Keratinocyte (primary cell): ENCODE data around the gene TCEAL3. TPM values are rescaled to one million over a fixed set of nuclear protein-coding genes. Genes with fewer than 3 reads are reported as not detected.

ENCODE experiments used
- DNase-seq: peaks from one replicate; pipeline ENCODE4 v3.0.0-alpha.2; 2011; ENCODE audit warnings: low read depth, missing footprints, low spot score
- FAIRE-seq: peaks from 2 replicates; lab custom pipeline; 2011; peaks lifted over from hg19 to GRCh38; lab: Jason Lieb, UNC
- H2AFZ ChIP-seq: 2 replicates; pipeline ENCODE4 v1.6.0; 2012; ENCODE audit warnings: low read length, control low read depth, inconsistent platforms; ENCODE audit not compliant: control insufficient read depth
- H3K27ac ChIP-seq: 2 replicates; pipeline ENCODE4 v1.5.1; 2011; ENCODE audit warnings: low read length; ENCODE audit not compliant: control insufficient read depth, insufficient read depth
- H3K27me3 ChIP-seq: 3 replicates; pipeline ENCODE4 v1.6.0; 2011; ENCODE audit warnings: low read length; ENCODE audit not compliant: control insufficient read depth, insufficient read depth; ENCODE audit errors: extremely low read depth
- H3K36me3 ChIP-seq, 2 experiments: 2 replicates in 1 of 2; 3 replicates in 1 of 2; pipeline ENCODE4 v1.5.1; 2011; ENCODE audit warnings: low read length in 2 of 2, mild to moderate bottlenecking in 1 of 2; ENCODE audit not compliant: control insufficient read depth in 2 of 2, insufficient read depth in 2 of 2; ENCODE audit errors: extremely low read depth in 1 of 2
- H3K4me1 ChIP-seq: 3 replicates; pipeline ENCODE4 v1.5.1; 2011; ENCODE audit warnings: low read length; ENCODE audit not compliant: control insufficient read depth, insufficient read depth; ENCODE audit errors: extremely low read depth
- H3K4me2 ChIP-seq: 3 replicates; pipeline ENCODE4 v1.6.0; 2011; ENCODE audit warnings: low read depth, low read length; ENCODE audit not compliant: control insufficient read depth, insufficient read depth; ENCODE audit errors: extremely low read depth
- H3K4me3 ChIP-seq, 3 experiments: fragments of 200-600 bp in 1 of 3; sonication (generic) in 1 of 3; 2 replicates in 2 of 3; 3 replicates in 1 of 3; pipeline ENCODE4 v1.5.1; 2011 to 2016; ENCODE audit warnings: low read length in 3 of 3, mild to moderate bottlenecking in 3 of 3, control low read depth in 2 of 3, inconsistent platforms in 1 of 3, low read depth in 1 of 3, mixed read lengths in 1 of 3, mixed run types in 1 of 3, moderate library complexity in 1 of 3; ENCODE audit not compliant: control insufficient read depth in 2 of 3, insufficient read depth in 2 of 3; ENCODE audit errors: extremely low read depth in 1 of 3
- H3K79me2 ChIP-seq: 2 replicates; pipeline ENCODE4 v1.6.0; 2012; ENCODE audit warnings: low read length; ENCODE audit not compliant: control insufficient read depth, insufficient read depth
- H3K9ac ChIP-seq: 3 replicates; pipeline ENCODE4 v1.6.0; 2011; ENCODE audit warnings: low read length; ENCODE audit not compliant: control insufficient read depth, insufficient read depth; ENCODE audit errors: extremely low read depth
- H3K9me1 ChIP-seq: 3 replicates; pipeline ENCODE4 v1.6.0; 2011; ENCODE audit warnings: low read length; ENCODE audit not compliant: control insufficient read depth, insufficient read depth; ENCODE audit errors: extremely low read depth
- H3K9me3 ChIP-seq: 2 replicates; pipeline ENCODE4 v1.5.1; 2012; ENCODE audit warnings: low read depth, low read length; ENCODE audit not compliant: control insufficient read depth
- H4K20me1 ChIP-seq: 3 replicates; pipeline ENCODE4 v1.6.0; 2011; ENCODE audit warnings: low read length; ENCODE audit not compliant: control insufficient read depth, insufficient read depth; ENCODE audit errors: extremely low read depth
- CTCF ChIP-seq, 3 experiments: IDR thresholded peaks in 1 of 3; conservative IDR thresholded peaks in 1 of 3; optimal IDR thresholded peaks in 1 of 3; 2 replicates in 2 of 3; 3 replicates in 1 of 3; pipeline versions ENCODE3 to v1.5.1; 2011; ENCODE audit warnings: low read length in 3 of 3, mild to moderate bottlenecking in 3 of 3, moderate library complexity in 2 of 3, control low read depth in 1 of 3, inconsistent platforms in 1 of 3; ENCODE audit not compliant: insufficient read depth in 2 of 3; ENCODE audit errors: extremely low read depth in 1 of 3
- EZH2 ChIP-seq: IDR thresholded peaks from one replicate; pipeline ENCODE4 v1.6.1; 2012; ENCODE audit warnings: inconsistent platforms, mild to moderate bottlenecking, low read length, moderate library complexity
- dilution Hi-C: fragments of 300-500 bp; cut with MboI; formaldehyde crosslinking; loops from one replicate; pipeline ENCODE4 v1.7.0; 2020; ENCODE audit warnings: low sequenced_read_pairs; ENCODE audit not compliant: extremely low pct_ligation_motif_present
- polyA plus RNA-seq, 5 experiments: library from polyadenylated mRNA; depleted of rRNA in 3 of 5; stranded (reverse) in 3 of 5; stranded (forward) in 1 of 5; unstranded in 1 of 5; fragments of >200 nt; gene quantifications; 1 replicate in 1 of 5; 2 replicates in 3 of 5; 3 replicates in 1 of 5; pipeline versions ENCODE4 v1.2.1 to v1.2.3, GENCODE V29; 2011 to 2012; ENCODE audit warnings: missing spikeins in 2 of 5, low read depth in 1 of 5, low replicate concordance in 1 of 5

The TCEAL3 gene
- polyA plus RNA-seq, 1 donor (not counting 4 experiments of a cell fraction or from before 2014, with no cell fraction given): 28.1 TPM

GRCh38 chrX:103630171-103630511, 22.4 kb downstream of the TCEAL3 start:
- H3K4me3 ChIP-seq: peak overlapping the region; percentile 44 to 71 (median 61)
- no peaks in the 10 kb centered on the region for H3K36me3 ChIP-seq
- H3K27ac ChIP-seq: peak overlapping the region; percentile 65
- no peaks in the 10 kb centered on the region for H3K9me3 ChIP-seq
- dilution Hi-C loops: no loop called here
- H3K4me2 ChIP-seq: peak overlapping the region; percentile 85
- no peak for FAIRE-seq
- peak overlapping the region; percentile 64 for H2AFZ ChIP-seq
- H3K79me2 ChIP-seq: peaks cover 4% of the 10 kb centered on the region
- H3K9me1 ChIP-seq: no peaks in the 10 kb centered on the region
- H3K4me1 ChIP-seq: peaks cover 14% of the 10 kb centered on the region
- peak overlapping the region; percentile 68 for H3K9ac ChIP-seq
- no peaks in the 10 kb centered on the region for H3K27me3 ChIP-seq
- no peaks in the 10 kb centered on the region for H4K20me1 ChIP-seq
- TF ChIP-seq EZH2 (no peak), CTCF (optimal IDR thresholded peaks at IDR 0.05 in 1 of 3, IDR thresholded peaks at IDR 0.05 in 1 of 3, conservative IDR thresholded peaks at IDR 0.05 in 1 of 3; ENCODE audit: extremely low read depth in 1 of 3, insufficient read depth in 2 of 3, low read length in 3 of 3) (peak in 1 of 3 experiments; percentile 4)
- DNase-seq: no peak

GRCh38 chrX:103631145-103631544, 23.4 kb downstream of the TCEAL3 start:
- Histone ChIP-seq H3K4me2 (no peak overlapping the region), H3K4me3 (no peak overlapping the region), H3K4me1 (peaks cover 18% of the 10 kb centered on the region), H3K27ac (no peak overlapping the region), H3K9ac (no peak overlapping the region), H4K20me1 (no peaks in the 10 kb centered on the region), H3K9me1 (no peaks in the 10 kb centered on the region), H3K36me3 (no peaks in the 10 kb centered on the region), H2AFZ (no peak overlapping the region), H3K27me3 (no peaks in the 10 kb centered on the region), H3K9me3 (no peaks in the 10 kb centered on the region), H3K79me2 (peaks cover 4% of the 10 kb centered on the region)
- dilution Hi-C loops: no loop called here
- DNase-seq (no peak), FAIRE-seq (no peak)
- TF ChIP-seq EZH2 (no peak), CTCF (optimal IDR thresholded peaks at IDR 0.05 in 1 of 3, IDR thresholded peaks at IDR 0.05 in 1 of 3, conservative IDR thresholded peaks at IDR 0.05 in 1 of 3; ENCODE audit: extremely low read depth in 1 of 3, insufficient read depth in 2 of 3, low read length in 3 of 3) (no peak)
